Ovary (tissue), 3 donors: Measurements from ENCODE around the gene SESTD1.

Experiments
- CTCF ChIP-seq, 3 donors: fragments of 450-650 bp in 2 of 3; fragments of 200-600 bp in 1 of 3; IDR thresholded peaks; one replicate each; pipeline versions ENCODE4 v1.5.1 to v1.8.0; 2016 to 2022; ENCODE audit warnings: antibody characterized with exemption in 3 of 3, mild to moderate bottlenecking in 1 of 3
- POLR2A ChIP-seq: fragments of 450-650 bp; IDR thresholded peaks from one replicate; pipeline ENCODE4 v1.6.1; 2017; ENCODE audit warnings: antibody characterized with exemption, mild to moderate bottlenecking, moderate library complexity
- donor health status: DM: no; HTN: no; CAD: no.

- TF ChIP-seq POLR2A (no peak), CTCF (IDR thresholded peaks at IDR 0.05) (no peak)
Observed at GRCh38 chr2:179201869-179202268, 62.8 kb downstream of the SESTD1 start.
